HEK293 (cell line): Measurements from ENCODE around the gene RNU1-4.
"Not testable (repeated sequence)": the region's sequence is repeated elsewhere in the genome, so short reads cannot be mapped to it uniquely, and the experiment has no call there.

ENCODE experiments used
- BCL11A ChIP-seq: fragments of 450-650 bp; formaldehyde crosslinking; IDR thresholded peaks from 2 replicates; pipeline ENCODE4 v1.5.1; 2016; ENCODE audit warnings: low read depth, missing biosample characterization, missing genetic modification characterization
- CTCF ChIP-seq: fragments of 450-650 bp; formaldehyde crosslinking; IDR thresholded peaks from 2 replicates; pipeline ENCODE4 v1.5.1; 2016; ENCODE audit warnings: missing biosample characterization, missing genetic modification characterization
- INSM2 ChIP-seq: fragments of 450-650 bp; formaldehyde crosslinking; IDR thresholded peaks from 2 replicates; pipeline ENCODE4 v1.5.1; 2016; ENCODE audit warnings: missing biosample characterization, missing genetic modification characterization
- PRDM10 ChIP-seq: fragments of 450-650 bp; formaldehyde crosslinking; IDR thresholded peaks from 2 replicates; pipeline ENCODE4 v1.5.1; 2016; ENCODE audit warnings: missing biosample characterization, missing genetic modification characterization
- RBAK ChIP-seq: fragments of 450-650 bp; formaldehyde crosslinking; IDR thresholded peaks from 2 replicates; pipeline ENCODE4 v1.5.1; 2016; ENCODE audit warnings: missing biosample characterization, missing genetic modification characterization
- ZBTB10 ChIP-seq: fragments of 450-650 bp; formaldehyde crosslinking; IDR thresholded peaks from 2 replicates; pipeline ENCODE4 v1.5.1; 2016; ENCODE audit warnings: missing biosample characterization, missing genetic modification characterization
- ZNF10 ChIP-seq: fragments of 450-650 bp; formaldehyde crosslinking; IDR thresholded peaks from 2 replicates; pipeline ENCODE4 v1.5.1; 2017; ENCODE audit warnings: missing biosample characterization, missing genetic modification characterization
- ZNF239 ChIP-seq: fragments of 450-650 bp; formaldehyde crosslinking; IDR thresholded peaks from 2 replicates; pipeline ENCODE4 v1.5.1; 2016; ENCODE audit warnings: missing biosample characterization, missing genetic modification characterization
- ZNF521 ChIP-seq: fragments of 450-650 bp; formaldehyde crosslinking; IDR thresholded peaks from 2 replicates; pipeline ENCODE4 v1.5.1; 2017; ENCODE audit warnings: missing biosample characterization, mild to moderate bottlenecking, missing genetic modification characterization
- ZNF544 ChIP-seq: fragments of 450-650 bp; formaldehyde crosslinking; IDR thresholded peaks from 2 replicates; pipeline ENCODE4 v1.5.0; 2017; ENCODE audit warnings: missing biosample characterization, missing genetic modification characterization
- ZXDB ChIP-seq: fragments of 450-650 bp; formaldehyde crosslinking; IDR thresholded peaks from 2 replicates; pipeline ENCODE4 v1.5.1; 2016; ENCODE audit warnings: missing biosample characterization, missing genetic modification characterization

GRCh38 chr1:16709659-16710087 is 30.6 kb upstream of the RNU1-4 start:
- not testable (repeated sequence) for TF ChIP-seq INSM2; ZBTB10 (tag by site-specific recombination); ZNF521 (tag by site-specific recombination); PRDM10; ZXDB (tag by site-specific recombination); RBAK; ZNF10 (tag by site-specific recombination); BCL11A (tag by site-specific recombination); ZNF239; ZNF544 (tag by site-specific recombination)
- TF ChIP-seq CTCF = peak; percentile 89
